HG03354 (cell line): ENCODE results near the gene RGS19.
A peak's percentile ranks its signal among the peaks of the same experiment; 100 is the strongest.

Experiments
- ATAC-seq: cut with Tn5 transposase; IDR thresholded peaks from one replicate; pipeline ENCODE4 v1.9.1; 2021; ENCODE audit warnings: mild to moderate bottlenecking; ENCODE audit not compliant: unreplicated experiment, poor library complexity, severe bottlenecking

RGS19 gene

GRCh38 chr20:64067005-64067632, 12.2 kb downstream of the RGS19 start:
- ATAC-seq = no peak

- ATAC-seq = no peak
These were observed 13.4 kb downstream of the RGS19 start for GRCh38 chr20:64065974-64066343.

DNA sequence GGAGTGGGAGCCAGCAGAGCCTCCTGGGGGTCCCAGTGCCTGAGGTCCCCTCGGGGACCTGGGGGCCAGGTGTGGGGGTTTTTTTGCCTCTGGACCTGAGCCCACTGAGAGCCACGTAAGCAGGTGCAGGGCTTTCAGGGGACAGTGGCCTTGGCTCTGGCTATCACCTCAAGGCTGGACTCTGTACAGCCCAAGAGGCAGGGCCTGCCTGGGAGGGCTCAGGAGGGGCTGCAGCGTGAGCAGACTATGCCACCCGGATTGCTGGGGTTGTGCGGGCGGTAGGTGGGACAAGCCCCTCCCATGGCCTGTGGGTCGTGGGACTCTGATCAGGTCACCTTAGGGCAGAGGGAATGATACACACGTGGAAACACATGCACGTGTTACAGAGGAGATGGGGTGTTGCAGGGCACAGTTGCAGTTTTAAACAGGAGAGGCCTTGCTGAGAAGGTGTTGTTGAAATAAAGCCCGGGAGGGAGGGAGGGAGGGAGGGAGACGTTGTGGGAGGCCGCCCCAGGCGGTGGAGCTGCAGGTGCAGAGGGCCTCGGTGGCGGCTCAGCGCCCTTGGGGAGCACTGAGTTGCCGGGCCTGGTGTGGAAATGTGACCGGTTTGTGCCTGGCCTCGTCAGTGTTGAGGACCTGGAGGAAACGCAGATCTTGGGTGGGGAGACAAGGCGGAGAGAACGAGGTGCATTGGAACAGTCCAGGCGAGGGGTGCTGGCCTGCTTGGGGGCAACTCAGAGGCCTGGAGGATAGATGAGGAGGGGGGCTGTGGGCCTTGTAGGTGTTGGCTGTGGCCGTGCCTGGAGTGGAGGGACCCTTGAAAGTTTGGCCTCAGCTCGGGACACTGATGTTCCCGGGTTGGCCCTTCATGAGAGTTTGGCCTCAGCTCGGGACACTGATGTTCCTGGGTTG, 14.0 kb downstream of the RGS19 start:
- ATAC-seq = no peak

DNA sequence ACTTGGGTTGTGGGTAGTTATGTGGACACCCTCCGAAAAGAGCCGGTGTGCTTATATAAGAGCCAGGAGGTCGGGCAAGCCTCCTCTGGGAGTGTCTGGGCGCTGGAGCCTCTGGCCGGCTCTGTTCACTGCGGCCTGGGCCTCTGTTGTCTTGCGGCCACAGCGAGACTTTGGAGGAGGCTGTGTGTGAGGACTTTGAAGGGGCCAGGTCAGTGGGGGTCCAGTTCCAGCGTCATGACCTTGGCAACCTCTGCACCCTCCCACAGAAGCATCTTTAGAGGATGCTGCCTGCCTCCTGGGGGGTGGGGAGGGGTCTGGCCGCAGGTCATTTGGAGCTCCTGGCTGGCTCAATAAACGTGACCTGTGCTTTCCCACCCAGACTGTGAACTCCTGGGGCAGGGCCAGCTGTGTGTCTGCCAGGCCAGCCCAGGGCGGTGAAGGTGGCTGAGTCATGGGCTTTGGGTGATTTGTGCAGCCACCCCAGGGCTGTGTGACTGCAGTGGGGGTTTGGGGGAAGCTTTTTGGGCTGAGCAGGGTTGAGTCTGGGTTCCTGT, 15.1 kb downstream of the RGS19 start:
- no peak for ATAC-seq

DNA sequence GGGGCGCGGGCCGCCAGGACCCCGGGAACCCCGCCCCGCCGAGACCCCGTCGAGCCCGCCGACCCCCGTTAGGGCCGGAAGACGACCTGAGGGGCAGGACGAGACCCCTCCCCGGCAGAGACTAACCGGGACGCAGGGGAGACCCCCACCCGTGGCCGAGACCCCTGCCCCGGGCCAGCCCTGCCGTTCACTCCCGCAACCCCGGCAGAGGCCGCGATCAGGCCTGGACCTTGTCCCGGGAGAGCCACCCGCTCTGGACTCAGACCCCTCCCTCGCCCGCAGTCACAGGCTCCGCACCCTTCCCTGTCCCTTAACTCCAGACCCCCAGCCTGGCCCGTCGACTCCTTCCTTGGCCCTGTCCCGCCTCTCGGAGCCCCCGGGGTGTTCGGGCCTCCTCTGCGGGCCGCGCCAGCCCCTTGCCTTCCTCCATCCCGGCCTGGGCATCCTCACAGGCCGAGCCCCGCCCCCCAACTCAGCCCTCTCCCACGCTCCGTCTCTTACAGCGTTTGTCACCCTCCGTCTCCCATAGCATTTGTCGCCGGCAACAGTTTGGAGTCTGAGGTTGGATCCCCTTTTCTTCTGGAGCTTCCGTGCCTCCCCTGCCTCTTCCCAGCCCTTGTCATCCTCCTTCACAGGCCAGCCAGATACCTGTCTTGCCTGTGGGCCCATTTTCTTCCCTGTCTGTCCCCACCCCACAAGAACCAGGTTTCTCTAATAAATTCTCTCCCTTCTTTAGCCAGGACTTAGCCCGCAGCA, 15.8 kb downstream of the RGS19 start:
- peak; percentile 6 for ATAC-seq

DNA sequence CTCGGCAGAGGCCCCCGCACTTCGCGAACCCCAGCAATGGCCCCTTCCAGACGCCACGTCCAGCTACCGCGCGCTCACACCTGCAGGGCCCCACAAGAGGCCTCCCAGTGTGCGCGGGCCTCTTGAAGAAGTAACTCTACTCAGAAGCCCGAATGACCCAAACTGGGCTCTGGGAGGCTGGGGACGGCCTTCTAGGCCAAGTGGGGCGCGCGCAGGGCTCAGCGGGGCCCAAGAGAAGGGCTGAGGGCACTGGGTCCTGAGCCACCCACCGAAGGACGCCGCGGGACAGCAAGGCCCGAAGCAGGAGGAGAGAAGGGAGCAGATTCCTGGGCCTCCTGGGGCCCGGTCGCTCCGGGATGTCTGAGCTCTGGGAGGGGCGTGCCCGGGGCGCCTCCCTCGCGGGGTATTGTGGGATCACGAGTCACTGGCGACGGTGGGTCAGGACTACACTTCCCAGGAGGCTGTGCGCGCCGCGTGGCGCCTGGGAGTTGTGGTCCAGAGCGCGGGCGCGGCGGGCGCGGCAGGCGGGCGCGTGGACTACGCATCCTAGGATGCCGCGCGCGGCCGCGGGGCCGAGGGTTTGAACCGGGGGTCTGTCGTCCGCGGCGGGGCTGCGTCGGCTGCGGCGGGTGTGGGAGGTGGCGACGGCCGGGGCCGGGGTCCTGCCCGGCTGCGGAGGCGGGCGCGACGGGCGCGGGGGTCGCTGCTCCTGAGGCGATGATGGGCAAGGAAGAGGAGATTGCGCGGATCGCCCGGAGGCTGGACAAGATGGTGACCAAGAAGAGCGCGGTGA, 16.5 kb downstream of the RGS19 start, which contains the start of gene TCEA2:
TCEA2 (plus strand) TSS at position 603 of the 793 bp plus-strand sequence; CDS start at position 718, 115 bp downstream.
- peak; percentile 81 for ATAC-seq

DNA sequence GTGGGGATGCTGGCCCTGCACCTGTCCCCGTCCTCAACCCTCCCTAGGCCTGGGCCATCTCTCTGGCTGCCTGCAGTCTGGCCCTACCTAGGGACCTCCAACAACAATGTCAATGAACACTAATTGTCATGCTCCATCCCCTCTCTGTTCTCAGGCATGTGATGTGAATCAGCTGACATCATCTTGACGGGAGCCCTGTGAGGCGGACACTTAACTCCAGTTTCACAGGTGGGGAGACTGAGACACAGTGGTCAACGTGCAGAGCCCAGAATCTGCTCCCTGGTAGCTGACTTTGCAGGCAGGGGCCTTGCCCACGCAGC, 17.1 kb downstream of the RGS19 start:
- ATAC-seq = no peak

- ATAC-seq = no peak
These were observed 20.8 kb downstream of the RGS19 start for GRCh38 chr20:64058536-64058935.

- no peak for ATAC-seq
These were observed 21.5 kb downstream of the RGS19 start for GRCh38 chr20:64057628-64058498.

- no peak for ATAC-seq
These were observed 22.3 kb downstream of the RGS19 start for GRCh38 chr20:64056889-64057627.

DNA sequence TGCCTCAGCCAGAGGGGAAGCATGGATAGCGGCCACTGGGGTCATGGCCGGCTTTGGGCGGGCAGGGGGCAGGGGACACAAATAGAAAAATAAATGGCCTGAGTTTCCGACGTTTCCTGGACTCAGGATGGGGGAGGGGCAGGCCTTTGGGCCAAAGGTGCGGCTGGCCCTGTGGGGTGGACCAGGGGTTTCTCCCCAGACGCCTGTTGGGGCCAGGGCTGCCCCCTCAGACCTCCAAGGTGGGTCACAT, 22.8 kb downstream of the RGS19 start:
- ATAC-seq = no peak

DNA sequence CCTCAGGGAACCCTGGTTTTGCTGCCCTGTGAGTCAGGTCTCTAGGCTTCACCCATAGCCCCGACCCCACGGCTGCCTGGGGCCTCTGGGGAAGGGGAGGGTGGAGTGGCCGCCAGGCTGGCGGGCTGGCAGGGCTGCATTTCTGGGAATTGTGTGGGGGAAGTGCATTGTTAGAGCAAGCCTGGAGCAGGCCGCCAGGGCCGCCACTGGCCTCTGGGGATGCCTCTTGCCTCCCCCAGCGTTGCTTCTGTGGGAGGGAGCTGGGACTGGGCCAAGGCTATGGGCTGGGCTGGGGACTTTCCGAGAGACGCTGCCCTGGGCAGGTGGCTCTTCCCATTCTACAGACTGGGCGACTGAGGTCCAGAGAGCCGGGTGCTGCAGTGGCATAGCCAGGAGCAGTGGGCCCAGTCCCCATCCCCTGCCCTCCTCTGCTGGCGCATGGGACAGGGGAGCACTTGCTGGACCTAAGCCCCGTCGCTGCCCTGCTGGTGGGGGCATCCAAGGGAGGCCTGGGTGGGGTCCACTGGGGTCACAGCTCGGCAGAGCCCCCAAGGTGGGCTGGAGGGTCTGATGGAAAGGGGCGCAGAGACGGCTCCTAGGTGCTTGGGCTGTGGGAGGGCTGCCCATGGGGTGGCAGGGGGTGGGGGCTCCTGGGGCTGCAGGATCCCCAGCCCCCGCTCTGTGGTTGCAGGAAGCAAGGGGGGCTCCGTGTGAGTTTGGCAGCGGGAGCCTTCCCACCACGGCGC, 23.3 kb downstream of the RGS19 start:
- no peak for ATAC-seq

GRCh38 chr20:64055396-64055892, 23.9 kb downstream of the RGS19 start:
- ATAC-seq = no peak

DNA sequence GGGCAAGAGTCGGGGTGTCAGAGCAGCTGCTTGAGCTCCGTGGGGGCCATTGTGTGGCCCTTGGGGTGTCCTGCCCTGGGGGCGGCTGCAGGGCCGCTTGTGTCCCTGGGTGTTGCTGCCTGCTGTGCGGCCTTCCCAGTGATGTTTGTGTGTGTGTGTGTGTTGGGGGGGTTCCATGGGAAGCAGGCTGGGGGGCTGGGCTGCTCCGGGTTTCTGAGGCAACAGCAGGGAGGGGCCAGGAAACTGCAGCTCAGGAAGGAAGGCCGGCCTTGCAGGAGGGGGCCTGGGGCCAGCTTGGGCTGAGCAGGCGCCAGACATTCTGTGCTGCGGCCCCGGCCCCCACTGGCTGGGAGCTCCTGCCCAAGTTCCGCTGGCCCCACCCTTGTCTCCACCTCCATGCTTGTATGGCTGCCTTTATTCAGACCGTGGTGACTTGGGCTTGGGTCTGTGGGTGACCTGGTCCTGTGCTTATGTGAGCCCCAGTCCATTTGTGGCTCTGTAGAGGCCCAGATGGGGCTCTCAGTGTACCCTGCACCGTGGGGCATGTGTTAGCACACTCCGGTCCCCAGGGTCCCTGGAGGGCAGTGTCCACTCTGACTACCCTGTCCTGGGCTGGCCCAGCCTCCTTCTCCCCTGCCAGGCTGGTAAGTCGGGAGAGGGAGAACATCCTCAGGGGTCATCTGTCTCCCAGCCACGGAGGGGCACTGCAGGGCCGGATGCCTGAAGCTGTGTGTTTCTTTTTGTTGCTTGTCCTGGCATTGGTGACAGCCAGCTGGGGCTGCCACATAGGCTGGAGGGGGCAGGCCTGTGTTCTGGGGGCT, 25.3 kb downstream of the RGS19 start:
- no peak for ATAC-seq

DNA sequence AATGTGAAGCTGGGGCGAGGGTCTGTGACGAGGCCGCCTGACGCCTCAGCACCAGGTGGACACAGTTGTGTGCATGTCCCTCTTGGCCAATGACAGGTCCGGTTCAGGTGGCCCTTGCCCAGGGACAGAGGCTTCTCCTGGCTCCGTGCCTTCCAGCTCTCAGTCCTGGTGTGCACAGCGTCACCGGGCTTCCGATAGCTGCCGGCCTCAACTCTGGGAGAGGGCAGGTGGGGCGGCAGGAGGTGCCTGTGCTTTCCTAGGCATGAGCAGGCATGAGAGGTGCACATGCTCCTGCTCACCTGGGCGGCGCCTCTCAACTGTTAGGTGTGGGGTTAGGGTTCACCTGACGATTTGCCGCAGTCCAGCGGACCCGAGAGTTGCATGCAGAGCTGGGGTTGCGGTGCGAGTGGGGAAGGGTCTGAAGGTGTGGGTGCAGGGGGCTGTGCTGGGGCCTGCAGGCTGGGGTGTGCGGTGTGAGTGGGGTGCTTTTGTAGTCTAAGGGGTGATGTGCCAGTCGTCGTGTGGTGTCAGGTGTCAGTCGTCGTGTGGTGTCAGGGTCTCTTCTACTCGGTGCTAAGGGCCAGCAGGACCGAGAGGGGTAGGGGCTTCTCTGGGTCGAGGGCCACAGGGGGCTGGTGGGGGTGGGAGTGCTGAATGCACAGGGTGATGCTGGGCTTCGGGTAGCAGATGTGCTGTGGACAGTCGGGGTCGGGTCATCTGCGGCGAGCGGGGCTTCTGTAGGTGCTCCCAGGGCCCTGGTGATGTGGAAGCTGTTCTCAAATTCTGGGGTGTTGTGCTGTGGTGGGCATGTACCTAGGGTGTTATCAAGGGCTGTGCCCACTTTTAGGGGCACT, 26.1 kb downstream of the RGS19 start:
- ATAC-seq = no peak

- no peak for ATAC-seq
These were observed 27.0 kb downstream of the RGS19 start for GRCh38 chr20:64052326-64052722.
